GM10847 (cell line): ENCODE data around the gene SEC31B.

Source experiments
- POLR2A ChIP-seq: IDR thresholded peaks from 2 replicates; pipeline ENCODE4 v1.6.1; 2011; ENCODE audit not compliant: insufficient read length; ENCODE audit errors: extremely low read depth

SEC31B gene

DNA sequence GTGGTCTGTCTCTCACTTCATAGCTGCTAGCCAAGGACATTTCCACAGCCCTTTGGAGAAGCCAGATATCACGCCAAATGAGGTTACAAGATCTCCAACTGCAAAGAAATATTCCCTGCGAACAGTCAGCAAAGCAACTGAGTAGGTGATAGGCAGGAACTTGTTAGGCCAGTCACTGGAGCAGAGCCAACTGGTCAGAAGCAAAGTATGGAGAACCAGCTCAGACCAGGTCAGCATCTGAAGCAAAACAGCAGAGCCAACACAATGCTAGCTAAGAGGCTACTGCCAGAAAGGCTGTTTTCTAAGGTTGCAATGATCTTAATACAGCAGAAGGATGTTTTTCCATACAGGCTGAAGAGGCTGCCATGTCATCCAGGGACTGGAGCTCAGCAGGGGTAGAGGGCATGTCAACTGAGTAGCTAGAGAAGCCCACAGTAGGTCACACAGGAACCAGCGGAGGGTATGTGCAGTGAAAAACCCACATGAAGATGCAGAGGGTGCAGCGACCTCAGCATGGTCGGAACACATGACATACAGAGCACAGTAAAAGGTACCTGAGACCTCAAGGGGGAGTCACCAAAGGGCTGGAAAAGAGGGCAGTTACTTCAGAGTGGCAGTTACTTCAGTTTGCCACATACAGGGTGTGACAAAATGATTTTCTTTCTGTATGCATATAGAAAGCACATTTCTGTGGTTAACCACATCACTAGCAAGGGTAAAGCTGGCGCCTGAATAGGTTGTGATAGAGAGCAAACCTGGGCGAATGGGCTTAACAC lies 8.9 kb downstream of the SEC31B start:
- no peak for TF ChIP-seq POLR2A

- no peak for TF ChIP-seq POLR2A
Observed at GRCh38 chr10:100509241-100509840, 10.3 kb downstream of the SEC31B start.

DNA sequence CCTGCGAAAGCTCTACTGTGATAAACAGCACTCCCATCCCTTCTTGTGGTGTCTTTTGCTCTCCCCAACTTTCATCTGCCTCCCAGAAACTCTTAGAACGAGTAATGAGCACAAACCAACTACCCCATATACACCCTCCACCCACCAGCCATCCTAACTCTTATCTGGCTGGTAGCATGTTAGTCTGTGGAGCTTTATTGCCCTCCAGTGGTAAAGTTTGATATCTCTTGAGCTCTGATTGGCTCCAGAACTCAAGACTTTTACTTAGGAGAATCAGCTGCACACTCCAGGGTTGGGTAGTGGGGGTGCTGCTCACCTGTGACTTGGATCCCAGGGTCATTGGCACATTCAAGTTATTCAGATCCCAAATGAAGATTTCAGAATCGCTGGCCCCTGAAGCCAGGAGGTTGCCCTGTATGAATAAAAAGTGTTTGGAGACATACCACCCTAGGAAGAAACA lies 10.9 kb downstream of the SEC31B start:
- TF ChIP-seq POLR2A: no peak

- TF ChIP-seq POLR2A: no peak
Observed at GRCh38 chr10:100508266-100508665, 11.4 kb downstream of the SEC31B start.

- no peak for TF ChIP-seq POLR2A
Observed at GRCh38 chr10:100507357-100507732, 12.3 kb downstream of the SEC31B start.

DNA sequence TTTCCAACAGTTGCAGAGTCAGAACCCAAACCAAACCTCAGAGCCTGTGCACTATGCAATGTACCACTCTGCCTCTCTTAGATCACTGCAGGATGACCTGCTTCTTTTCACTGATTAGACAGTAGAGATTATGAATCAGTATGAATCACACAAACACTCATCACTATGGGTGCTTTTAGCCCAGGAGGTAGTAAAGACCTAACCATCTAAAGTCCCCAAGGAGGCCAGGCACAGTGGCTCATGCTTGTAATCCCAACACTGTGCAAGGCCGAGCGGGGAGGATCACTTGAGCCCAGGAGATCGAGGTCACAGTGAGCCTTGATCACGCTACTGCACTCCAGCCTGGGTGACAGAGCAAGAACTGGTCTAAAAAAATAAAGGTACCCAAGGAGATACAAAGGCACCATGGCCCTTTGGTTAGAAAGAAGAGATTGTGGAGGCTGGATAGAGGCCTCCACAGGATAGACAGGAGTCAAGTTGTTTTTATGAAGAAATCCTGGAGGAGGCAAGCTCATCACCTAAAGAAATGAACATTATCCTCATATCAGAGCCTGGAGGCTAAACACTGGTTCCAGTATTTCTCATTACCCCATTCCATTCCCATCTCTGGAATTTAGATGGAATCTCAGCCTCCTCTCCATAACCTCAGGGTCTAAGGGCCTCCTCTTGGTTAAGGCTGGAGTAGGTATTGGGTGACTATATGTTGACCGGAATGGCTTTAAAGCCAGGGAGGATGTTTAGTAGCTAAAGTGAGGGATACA lies 12.9 kb downstream of the SEC31B start:
- TF ChIP-seq POLR2A: no peak

GRCh38 chr10:100505164-100505563 lies 14.5 kb downstream of the SEC31B start:
- TF ChIP-seq POLR2A: no peak

GRCh38 chr10:100504096-100504495 lies 15.6 kb downstream of the SEC31B start:
- no peak for TF ChIP-seq POLR2A

GRCh38 chr10:100502926-100503494 lies 16.7 kb downstream of the SEC31B start:
- no peak for TF ChIP-seq POLR2A

DNA sequence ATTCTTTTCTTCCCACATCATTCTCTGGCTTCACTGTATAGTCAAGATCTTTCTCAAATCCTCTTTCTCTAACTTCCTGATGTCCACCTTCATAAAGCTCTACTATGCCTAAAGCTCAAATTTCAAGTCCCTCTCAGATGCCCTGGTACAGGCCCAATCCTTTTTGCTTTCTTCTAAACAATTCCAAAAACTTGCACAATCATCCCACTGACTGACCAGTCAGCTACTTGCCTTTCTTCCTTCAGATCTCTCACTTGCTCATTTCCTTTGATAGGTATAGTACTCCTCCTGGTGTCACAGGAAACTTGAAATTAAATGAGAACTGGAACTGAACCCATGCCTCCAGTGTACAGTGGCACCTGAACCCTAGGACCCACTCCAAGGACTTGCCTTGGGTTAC lies 18.2 kb downstream of the SEC31B start:
- TF ChIP-seq POLR2A: no peak

- TF ChIP-seq POLR2A: no peak
Observed at GRCh38 chr10:100498059-100498458, 21.6 kb downstream of the SEC31B start.

DNA sequence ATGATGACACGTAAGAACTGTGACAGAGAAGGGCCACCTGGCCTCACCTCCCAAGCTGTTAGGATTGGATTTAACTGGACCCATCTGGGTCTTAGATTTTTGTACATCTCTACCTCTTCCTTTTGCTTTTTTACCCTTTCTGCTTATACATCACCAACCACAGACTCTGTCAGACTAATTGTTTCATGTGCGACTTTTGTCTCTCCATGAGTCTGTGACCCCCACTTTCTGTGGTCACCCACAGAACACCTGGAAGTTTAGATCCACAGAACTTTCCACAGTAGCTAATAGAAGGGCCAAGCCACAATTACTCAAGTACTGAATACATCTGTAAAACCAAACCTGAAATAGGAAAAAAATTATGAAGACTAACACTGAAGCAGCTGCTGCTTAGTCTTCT lies 23.1 kb downstream of the SEC31B start:
- no peak for TF ChIP-seq POLR2A

- TF ChIP-seq POLR2A: no peak
Observed at GRCh38 chr10:100490531-100490930, 29.1 kb downstream of the SEC31B start.

DNA sequence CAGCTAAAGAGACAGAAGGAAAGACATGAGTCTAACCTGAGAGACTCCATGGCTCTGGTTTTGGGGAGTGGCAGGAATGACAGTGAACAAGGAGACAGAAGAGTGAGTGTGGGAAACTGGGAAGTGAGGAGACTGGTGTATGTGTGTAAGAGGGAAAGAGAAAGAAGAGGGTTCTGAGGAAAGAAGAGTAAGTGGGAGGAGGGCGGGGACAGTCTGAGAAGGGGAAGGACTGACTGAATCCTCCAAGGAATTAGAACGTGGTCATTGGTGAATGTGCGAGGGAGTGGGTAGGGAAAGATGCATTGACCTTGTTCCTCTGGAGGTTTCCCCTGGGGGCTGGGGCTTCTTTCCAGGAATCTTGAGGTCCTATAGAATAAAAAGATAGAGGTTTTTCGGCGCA lies 30.3 kb downstream of the SEC31B start:
- TF ChIP-seq POLR2A: no peak

DNA sequence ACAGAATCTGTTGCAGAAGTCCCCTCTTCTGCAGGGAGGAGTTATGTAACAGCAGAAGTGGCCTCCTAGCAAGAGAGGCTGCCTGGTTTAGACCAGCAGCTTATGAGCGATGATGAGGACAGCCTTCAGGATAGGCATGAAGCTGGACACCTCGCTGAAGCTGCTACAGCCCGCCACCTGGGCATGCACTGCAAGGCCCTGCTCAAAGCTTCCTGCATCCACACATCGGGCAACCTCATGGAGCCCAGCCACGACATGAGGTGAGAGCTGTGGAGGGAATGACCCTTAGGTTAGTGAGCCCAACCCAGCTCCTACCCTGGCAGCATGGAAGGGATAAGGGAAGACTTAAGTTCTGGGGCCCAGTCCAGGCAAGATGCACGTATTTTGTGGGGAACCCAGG lies 32.1 kb downstream of the SEC31B start:
- TF ChIP-seq POLR2A: no peak

DNA sequence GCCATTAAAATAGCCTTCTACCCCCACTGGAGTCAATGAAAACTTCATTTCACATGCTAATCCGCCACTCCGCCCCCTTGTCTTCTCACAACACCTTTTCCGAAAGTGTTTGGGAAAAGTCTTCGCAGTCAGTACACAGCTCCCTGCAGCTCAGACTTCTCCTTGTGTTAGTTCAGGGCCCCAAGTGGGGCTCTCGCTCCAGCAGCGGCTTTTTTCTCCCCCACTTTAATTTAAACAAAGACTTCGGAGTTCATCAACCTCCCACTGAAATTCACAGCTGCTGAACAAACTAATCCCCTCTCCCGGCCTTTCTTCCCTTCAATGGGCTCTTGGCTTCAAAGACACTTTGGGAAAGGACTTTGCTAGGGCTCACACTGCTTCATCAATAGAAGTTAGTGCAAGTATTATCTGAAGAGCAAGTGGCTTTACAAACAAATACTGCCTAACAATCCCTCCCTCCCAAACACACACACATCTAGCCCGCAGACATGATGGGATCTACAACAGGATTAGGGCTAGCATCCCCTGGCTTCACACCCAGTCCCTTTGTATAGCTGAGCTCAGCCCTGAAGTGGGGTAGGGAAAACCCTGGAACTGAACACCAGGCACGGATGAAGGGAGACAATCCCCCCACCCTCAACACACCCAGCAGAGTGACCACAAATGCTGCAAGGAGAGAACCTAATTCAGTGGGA lies 33.7 kb downstream of the SEC31B start:
- TF ChIP-seq POLR2A: no peak

DNA sequence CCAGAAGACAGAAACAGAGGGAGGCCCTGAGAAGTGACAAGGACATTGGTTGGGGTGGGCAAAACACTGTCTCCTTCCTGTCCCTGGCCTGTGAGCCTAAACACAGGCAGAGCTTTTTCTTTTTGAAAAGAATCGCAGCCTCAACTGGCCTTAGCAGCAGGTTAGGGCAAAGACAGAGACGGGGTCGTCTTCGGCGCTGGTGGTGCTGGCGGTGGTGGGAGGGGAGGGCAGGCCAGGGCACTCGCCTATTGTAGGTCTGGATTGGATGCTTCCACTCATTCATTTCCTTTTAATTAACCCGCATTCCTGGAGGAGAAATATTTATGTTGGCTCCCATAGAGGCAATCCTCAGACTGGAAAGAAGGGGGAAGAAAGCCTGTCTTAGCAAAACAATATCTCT lies 34.3 kb downstream of the SEC31B start:
- no peak for TF ChIP-seq POLR2A
